Tibial artery (tissue), 4 donors: Measurements from ENCODE around the gene DPH7.
"Not testable (repeated sequence)": the region's sequence is repeated elsewhere in the genome, so short reads cannot be mapped to it uniquely, and the experiment has no call there.

ENCODE experiments used
- DNase-seq, 2 donors: peaks; one replicate each; pipeline ENCODE4 v3.0.0-alpha.2; 2019
- H3K27ac ChIP-seq, 2 donors: fragments of 200-600 bp; sonication (generic) in 1 of 2; 1 replicate in 1 of 2; 2 replicates in 1 of 2; pipeline ENCODE4 v1.5.1; 2018 to 2019; ENCODE audit warnings: mild to moderate bottlenecking in 1 of 2
- H3K27me3 ChIP-seq, 2 donors: fragments of 200-600 bp; sonication (generic) in 1 of 2; one replicate each; pipeline versions ENCODE4 v1.5.1 to v1.6.0; 2016 to 2019
- H3K36me3 ChIP-seq, 3 donors: fragments of 200-600 bp; sonication (generic) in 2 of 3; one replicate each; pipeline ENCODE4 v1.5.1; 2016 to 2019; ENCODE audit warnings: mild to moderate bottlenecking in 2 of 3
- H3K4me1 ChIP-seq, 4 donors: fragments of 200-600 bp; sonication (generic) in 2 of 4; 1 replicate in 3 of 4; 2 replicates in 1 of 4; pipeline ENCODE4 v1.5.1; 2016 to 2019
- H3K4me3 ChIP-seq, 2 donors: fragments of 200-600 bp; sonication (generic) in 1 of 2; 1 replicate in 1 of 2; 2 replicates in 1 of 2; pipeline ENCODE4 v1.5.1; 2018 to 2019; ENCODE audit warnings: mild to moderate bottlenecking in 2 of 2
- H3K9me3 ChIP-seq, 3 donors: fragments of 200-600 bp; sonication (generic) in 1 of 3; one replicate each; pipeline ENCODE4 v1.5.1; 2016 to 2019
- CTCF ChIP-seq, 2 experiments: fragments of 200-600 bp in 1 of 2; fragments of 450-650 bp in 1 of 2; IDR thresholded peaks; one replicate each; pipeline ENCODE4 v1.5.1; 2017 to 2019; ENCODE audit warnings: antibody characterized with exemption in 2 of 2, mild to moderate bottlenecking in 1 of 2, moderate library complexity in 1 of 2
- intact Hi-C: fragments of 100-400 bp; cut with DNase I; formaldehyde crosslinking; loops from one replicate; pipeline ENCODE4 v1.15.0; 2023; ENCODE audit warnings: low total_unique reads

Gene DPH7

GRCh38 chr9:137520614-137521404, 57.9 kb downstream of the DPH7 start:
- Histone ChIP-seq H3K36me3 (peaks cover 0 to 46% (median 18%) of the 10 kb centered on the region in 3 donors), H3K9me3 (no peaks in the 10 kb centered on the region), H3K4me1 (no peaks in the 10 kb centered on the region), H3K27me3 (no peaks in the 10 kb centered on the region), H3K4me3 (no peak overlapping the region), H3K27ac (no peak overlapping the region)
- TF ChIP-seq CTCF (IDR thresholded peaks at IDR 0.05) = no peak
- intact Hi-C loops = no loop called here
- DNase-seq = no peak

- H3K9me3 ChIP-seq = no peaks in the 10 kb centered on the region
- DNase-seq = no peak
- no peak for TF ChIP-seq CTCF (IDR thresholded peaks at IDR 0.05)
- intact Hi-C loops = no loop called here
- H3K27me3 ChIP-seq = no peaks in the 10 kb centered on the region
- peaks cover 0 to 55% (median 18%) of the 10 kb centered on the region in 3 donors for H3K36me3 ChIP-seq
- H3K27ac ChIP-seq = no peak overlapping the region
- H3K4me1 ChIP-seq = no peaks in the 10 kb centered on the region
- no peak overlapping the region for H3K4me3 ChIP-seq
Measured at GRCh38 chr9:137519553-137519952, 59.2 kb downstream of the DPH7 start.

GRCh38 chr9:137518661-137519459, 59.9 kb downstream of the DPH7 start:
- DNase-seq, H3K4me3 ChIP-seq, H3K9me3 ChIP-seq, H3K27me3 ChIP-seq, H3K4me1 ChIP-seq, intact Hi-C loops, H3K27ac ChIP-seq: not testable (repeated sequence)
- H3K36me3 ChIP-seq = peaks cover 0 to 49% (median 14%) of the 10 kb centered on the region in 3 donors

- intact Hi-C loops = no loop called here
- Histone ChIP-seq H3K4me1 (no peaks in the 10 kb centered on the region), H3K9me3 (no peaks in the 10 kb centered on the region), H3K27me3 (no peaks in the 10 kb centered on the region), H3K36me3 (peaks cover 0 to 39% (median 13%) of the 10 kb centered on the region in 3 donors), H3K4me3 (no peak overlapping the region), H3K27ac (no peak overlapping the region)
- no peak for DNase-seq
- no peak for TF ChIP-seq CTCF (IDR thresholded peaks at IDR 0.05)
Measured at GRCh38 chr9:137516144-137516917, 62.4 kb downstream of the DPH7 start.

- TF ChIP-seq CTCF (IDR thresholded peaks at IDR 0.05) = no peak
- Histone ChIP-seq H3K4me1 (no peaks in the 10 kb centered on the region), H3K36me3 (peaks cover 0 to 35% (median 7%) of the 10 kb centered on the region in 3 donors), H3K27me3 (no peaks in the 10 kb centered on the region), H3K9me3 (no peaks in the 10 kb centered on the region), H3K4me3 (no peak overlapping the region), H3K27ac (no peak overlapping the region)
- DNase-seq = no peak
- intact Hi-C loops = no loop called here
Measured at GRCh38 chr9:137515338-137515724, 63.4 kb downstream of the DPH7 start.
